Kidney (tissue), 14 donors: ENCODE measurements around the gene FAM53A. TPM values are rescaled to one million over a fixed set of nuclear protein-coding genes. Genes with fewer than 3 reads are reported as not detected.

ENCODE experiments used
- DNase-seq, 5 donors: peaks; one replicate each; pipeline ENCODE4 v3.0.0-alpha.2; 2013 to 2020
- FAIRE-seq: peaks from 2 replicates; lab custom pipeline; 2012; peaks lifted over from hg19 to GRCh38; lab: Jason Lieb, UNC
- H3K27ac ChIP-seq, 2 donors: one replicate each; pipeline ENCODE4 v1.7.0; 2013; ENCODE audit warnings: low read depth in 2 of 2, low read length in 2 of 2, inconsistent platforms in 1 of 2
- H3K27me3 ChIP-seq: one replicate; pipeline ENCODE4 v1.7.1; 2013; ENCODE audit warnings: low read length, inconsistent platforms; ENCODE audit not compliant: control insufficient read depth, insufficient read depth
- H3K36me3 ChIP-seq, 3 donors: one replicate each; pipeline versions ENCODE4 v1.7.0 to v1.7.1; 2013; ENCODE audit warnings: low read length in 3 of 3, control low read depth in 1 of 3, inconsistent platforms in 1 of 3; ENCODE audit not compliant: insufficient read depth in 3 of 3, control insufficient read depth in 2 of 3
- H3K4me1 ChIP-seq, 3 donors: one replicate each; pipeline versions ENCODE4 v1.7.0 to v1.7.1; 2013; ENCODE audit warnings: low read length in 3 of 3, inconsistent platforms in 1 of 3, low read depth in 1 of 3; ENCODE audit not compliant: control insufficient read depth in 2 of 3, insufficient read depth in 2 of 3
- H3K4me3 ChIP-seq, 3 donors: one replicate each; pipeline versions ENCODE4 v1.7.0 to v1.8.1; 2013; ENCODE audit warnings: low read length in 3 of 3, control low read depth in 1 of 3, inconsistent platforms in 1 of 3
- H3K9ac ChIP-seq, 3 donors: one replicate each; pipeline versions ENCODE4 v1.7.0 to v1.7.1; 2013; ENCODE audit warnings: low read length in 3 of 3, control low read depth in 1 of 3, inconsistent platforms in 1 of 3
- H3K9me3 ChIP-seq, 3 donors: one replicate each; pipeline versions ENCODE4 v1.7.0 to v1.7.1; 2013; ENCODE audit warnings: low read length in 3 of 3, control low read depth in 1 of 3, inconsistent platforms in 1 of 3; ENCODE audit not compliant: control insufficient read depth in 2 of 3, insufficient read depth in 1 of 3
- intact Hi-C: fragments of 100-400 bp; cut with DNase I; formaldehyde crosslinking; loops from one replicate; pipeline ENCODE4 v1.11.1; 2022
- polyA plus RNA-seq: library from polyadenylated mRNA; stranded (reverse); fragments of 350-450 nt; fragmentation: Illumina TruSeq; extraction: RNeasy Lipid Tissue Mini Kit (QIAGEN cat#74804); gene quantifications from one replicate; pipeline ENCODE4 v1.2.3, GENCODE V29; 2014; ENCODE audit warnings: low read depth, low replicate concordance; ENCODE audit not compliant: insufficient read depth
- total RNA-seq: library from RNA; stranded (reverse); fragmentation: NEBNext Ultra II Directional; extraction: Animal tissue kit (Norgen Biotek cat#: 25700); gene quantifications from one replicate; pipeline ENCODE4 v1.2.1, GENCODE V29; 2021
- TF ChIP-seq, protein P1 (sequence below): IDR thresholded peaks from 3 replicates; pipeline ENCODE4 v1.5.1; 2012; ENCODE audit warnings: mild to moderate bottlenecking, moderate library complexity, borderline replicate concordance; ENCODE audit not compliant: insufficient read depth; ENCODE audit errors: extremely low read depth
- donor health status: control.
- donor health status: control.
- donor health status: control.
- donor health status: control.
- donor health status: control.
- donor health status: DM: yes; HTN: yes; CAD: no.
- donor health status: Normal renal cell carcinoma (clear cell type).

FAM53A gene
- total and polyA plus RNA-seq, 2 donors from 2014 or later: 1.2 to 2.9 TPM

- DNase-seq (peak in 1 of 5 donors; percentile 62), FAIRE-seq (no peak)
- Histone ChIP-seq H3K4me3 (no peak overlapping the region), H3K9me3 (no peaks in the 10 kb centered on the region), H3K27me3 (no peaks in the 10 kb centered on the region), H3K27ac (no peak overlapping the region), H3K9ac (no peak overlapping the region), H3K4me1 (no peaks in the 10 kb centered on the region), H3K36me3 (no peaks in the 10 kb centered on the region)
- intact Hi-C loops: no loop called here
- TF ChIP-seq, protein P1, sequence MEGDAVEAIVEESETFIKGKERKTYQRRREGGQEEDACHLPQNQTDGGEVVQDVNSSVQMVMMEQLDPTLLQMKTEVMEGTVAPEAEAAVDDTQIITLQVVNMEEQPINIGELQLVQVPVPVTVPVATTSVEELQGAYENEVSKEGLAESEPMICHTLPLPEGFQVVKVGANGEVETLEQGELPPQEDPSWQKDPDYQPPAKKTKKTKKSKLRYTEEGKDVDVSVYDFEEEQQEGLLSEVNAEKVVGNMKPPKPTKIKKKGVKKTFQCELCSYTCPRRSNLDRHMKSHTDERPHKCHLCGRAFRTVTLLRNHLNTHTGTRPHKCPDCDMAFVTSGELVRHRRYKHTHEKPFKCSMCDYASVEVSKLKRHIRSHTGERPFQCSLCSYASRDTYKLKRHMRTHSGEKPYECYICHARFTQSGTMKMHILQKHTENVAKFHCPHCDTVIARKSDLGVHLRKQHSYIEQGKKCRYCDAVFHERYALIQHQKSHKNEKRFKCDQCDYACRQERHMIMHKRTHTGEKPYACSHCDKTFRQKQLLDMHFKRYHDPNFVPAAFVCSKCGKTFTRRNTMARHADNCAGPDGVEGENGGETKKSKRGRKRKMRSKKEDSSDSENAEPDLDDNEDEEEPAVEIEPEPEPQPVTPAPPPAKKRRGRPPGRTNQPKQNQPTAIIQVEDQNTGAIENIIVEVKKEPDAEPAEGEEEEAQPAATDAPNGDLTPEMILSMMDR: no peak
These were observed 70.1 kb downstream of the FAM53A start for GRCh38 chr4:1614049-1614448.

GRCh38 chr4:1613099-1613495 is 71.0 kb downstream of the FAM53A start:
- Histone ChIP-seq H3K9ac (no peak overlapping the region), H3K4me3 (no peak overlapping the region), H3K27me3 (no peaks in the 10 kb centered on the region), H3K36me3 (no peaks in the 10 kb centered on the region), H3K9me3 (no peaks in the 10 kb centered on the region), H3K27ac (no peak overlapping the region), H3K4me1 (no peaks in the 10 kb centered on the region)
- FAIRE-seq (no peak), DNase-seq (peak in 1 of 5 donors; percentile 13)
- TF ChIP-seq, protein P1: no peak
- intact Hi-C loops: no loop called here

- no peaks in the 10 kb centered on the region for H3K9me3 ChIP-seq
- H3K36me3 ChIP-seq: no peaks in the 10 kb centered on the region
- H3K4me1 ChIP-seq: no peaks in the 10 kb centered on the region
- TF ChIP-seq, protein P1: no peak
- DNase-seq (peak in 2 of 5 donors; percentile 15 to 43), FAIRE-seq (no peak)
- H3K4me3 ChIP-seq: no peak overlapping the region
- intact Hi-C loops: no loop called here
- H3K9ac ChIP-seq: no peak overlapping the region
- H3K27ac ChIP-seq: no peak overlapping the region
- H3K27me3 ChIP-seq: no peaks in the 10 kb centered on the region
These were observed 71.6 kb downstream of the FAM53A start for GRCh38 chr4:1612278-1613098.

GRCh38 chr4:1611501-1611870 is 72.6 kb downstream of the FAM53A start:
- DNase-seq: peak in 2 of 5 donors; percentile 22 to 46
- Histone ChIP-seq H3K4me1 (no peaks in the 10 kb centered on the region), H3K36me3 (no peaks in the 10 kb centered on the region), H3K27me3 (no peaks in the 10 kb centered on the region), H3K9me3 (no peaks in the 10 kb centered on the region), H3K4me3 (no peak overlapping the region), H3K27ac (no peak overlapping the region), H3K9ac (no peak overlapping the region)
- intact Hi-C loops: no loop called here
- FAIRE-seq: no peak
- TF ChIP-seq, protein P1: no peak
